PFSK-1 (cell line): ENCODE data around the gene CLCF1.

Experiments used
- FOXP2 ChIP-seq: optimal IDR thresholded peaks from 2 replicates; pipeline ENCODE3; 2011; ENCODE audit warnings: borderline replicate concordance, control low read depth, inconsistent platforms; ENCODE audit not compliant: insufficient read depth; ENCODE audit errors: extremely low read length, extremely low read depth
- POLR2AphosphoS5 ChIP-seq: IDR thresholded peaks from 2 replicates; pipeline ENCODE4 v1.6.1; 2012; ENCODE audit warnings: low read depth, mild to moderate bottlenecking, control low read depth, low read length, moderate library complexity
- SIN3A ChIP-seq: IDR thresholded peaks from 2 replicates; pipeline ENCODE4 v1.6.1; 2012; ENCODE audit warnings: mild to moderate bottlenecking, low read length, moderate library complexity, borderline replicate concordance; ENCODE audit not compliant: insufficient read depth
- TAF1 ChIP-seq: IDR thresholded peaks from 2 replicates; pipeline ENCODE4 v1.6.1; 2012; ENCODE audit warnings: low read length, control low read depth, borderline replicate concordance; ENCODE audit not compliant: insufficient read depth
- TF ChIP-seq, protein P1 (sequence below), 2 experiments: IDR thresholded peaks; 2 replicates each; pipeline versions ENCODE4 v1.6.1 to v1.8.0; 2011 to 2012; ENCODE audit warnings: low read depth in 2 of 2, low read length in 2 of 2, control low read depth in 1 of 2, inconsistent platforms in 1 of 2, mild to moderate bottlenecking in 1 of 2, moderate library complexity in 1 of 2; ENCODE audit not compliant: insufficient read depth in 1 of 2

The CLCF1 gene

GRCh38 chr11:67315325-67315909, 58.0 kb downstream of the CLCF1 start:
- TF ChIP-seq, protein P1, sequence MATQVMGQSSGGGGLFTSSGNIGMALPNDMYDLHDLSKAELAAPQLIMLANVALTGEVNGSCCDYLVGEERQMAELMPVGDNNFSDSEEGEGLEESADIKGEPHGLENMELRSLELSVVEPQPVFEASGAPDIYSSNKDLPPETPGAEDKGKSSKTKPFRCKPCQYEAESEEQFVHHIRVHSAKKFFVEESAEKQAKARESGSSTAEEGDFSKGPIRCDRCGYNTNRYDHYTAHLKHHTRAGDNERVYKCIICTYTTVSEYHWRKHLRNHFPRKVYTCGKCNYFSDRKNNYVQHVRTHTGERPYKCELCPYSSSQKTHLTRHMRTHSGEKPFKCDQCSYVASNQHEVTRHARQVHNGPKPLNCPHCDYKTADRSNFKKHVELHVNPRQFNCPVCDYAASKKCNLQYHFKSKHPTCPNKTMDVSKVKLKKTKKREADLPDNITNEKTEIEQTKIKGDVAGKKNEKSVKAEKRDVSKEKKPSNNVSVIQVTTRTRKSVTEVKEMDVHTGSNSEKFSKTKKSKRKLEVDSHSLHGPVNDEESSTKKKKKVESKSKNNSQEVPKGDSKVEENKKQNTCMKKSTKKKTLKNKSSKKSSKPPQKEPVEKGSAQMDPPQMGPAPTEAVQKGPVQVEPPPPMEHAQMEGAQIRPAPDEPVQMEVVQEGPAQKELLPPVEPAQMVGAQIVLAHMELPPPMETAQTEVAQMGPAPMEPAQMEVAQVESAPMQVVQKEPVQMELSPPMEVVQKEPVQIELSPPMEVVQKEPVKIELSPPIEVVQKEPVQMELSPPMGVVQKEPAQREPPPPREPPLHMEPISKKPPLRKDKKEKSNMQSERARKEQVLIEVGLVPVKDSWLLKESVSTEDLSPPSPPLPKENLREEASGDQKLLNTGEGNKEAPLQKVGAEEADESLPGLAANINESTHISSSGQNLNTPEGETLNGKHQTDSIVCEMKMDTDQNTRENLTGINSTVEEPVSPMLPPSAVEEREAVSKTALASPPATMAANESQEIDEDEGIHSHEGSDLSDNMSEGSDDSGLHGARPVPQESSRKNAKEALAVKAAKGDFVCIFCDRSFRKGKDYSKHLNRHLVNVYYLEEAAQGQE (IDR thresholded peaks at IDR 0.05; ENCODE audit: insufficient read depth in 1 of 2, low read depth in 2 of 2, low read length in 2 of 2): no peak
- no peak for TF ChIP-seq SIN3A
- TF ChIP-seq POLR2AphosphoS5: no peak
- no peak for TF ChIP-seq FOXP2
- TF ChIP-seq TAF1: no peak

DNA sequence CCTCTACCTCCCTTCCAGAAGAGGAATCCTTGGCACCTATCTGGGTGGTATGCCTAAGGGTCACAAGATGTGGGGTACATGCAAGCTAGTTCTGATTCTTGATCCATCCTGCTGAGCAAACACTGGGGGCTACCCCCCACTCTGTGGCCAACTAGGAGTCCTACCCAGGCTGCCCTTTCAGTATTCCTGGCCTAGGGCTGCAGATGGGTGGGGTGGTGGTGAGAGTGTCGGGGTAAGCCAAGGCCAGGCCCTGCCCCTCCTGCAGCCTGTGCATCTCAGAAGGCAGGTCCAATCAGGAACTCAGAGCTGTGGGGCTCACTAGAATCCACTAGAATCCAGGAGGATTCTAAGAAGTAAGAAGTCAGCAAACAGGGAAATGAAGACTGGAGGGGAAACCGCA, 59.2 kb downstream of the CLCF1 start:
- TF ChIP-seq FOXP2 (no peak), POLR2AphosphoS5 (no peak), TAF1 (no peak), SIN3A (no peak)
- TF ChIP-seq, protein P1 (IDR thresholded peaks at IDR 0.05; ENCODE audit: insufficient read depth in 1 of 2, low read depth in 2 of 2, low read length in 2 of 2): no peak
